ENCODE measurements around the gene LSM4.

Gene LSM4

DNA sequence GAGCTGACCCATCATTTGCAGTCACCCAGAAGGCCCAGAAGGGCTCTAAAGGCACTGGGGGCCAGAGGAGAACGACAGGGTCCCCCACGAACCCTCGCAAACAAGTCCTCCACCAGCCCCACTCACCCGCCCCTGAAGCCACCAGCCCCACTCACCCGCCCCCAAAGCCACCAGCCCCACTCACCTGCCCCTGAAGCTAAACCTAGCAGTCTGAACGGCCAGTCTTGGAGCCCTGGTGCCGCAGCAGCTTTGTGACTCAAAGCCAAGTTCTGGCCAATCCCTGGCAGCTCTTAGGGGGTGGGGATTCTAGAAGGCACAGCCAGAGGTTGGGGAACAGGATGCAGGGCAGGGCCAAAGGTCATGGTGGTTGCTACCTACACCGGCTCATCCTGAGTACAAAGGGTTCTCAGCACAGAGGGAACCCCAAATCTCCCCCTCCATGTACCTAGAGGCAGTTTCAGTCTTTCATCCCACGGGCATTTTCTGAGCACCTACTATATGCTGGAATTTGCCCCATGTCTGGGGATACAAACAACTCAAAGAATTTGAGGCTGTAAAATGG, 48.6 kb downstream of the LSM4 start, which contains the start of gene IQCN:
TSS of gene IQCN (minus strand) at position 234 of the 562 bp plus-strand sequence. CDS start 4,974 bp downstream, outside the sequence.
- peaks cover 12% of the 10 kb centered on the region for H3K36me3 ChIP-seq (replicated peaks)
- TF ChIP-seq, protein P1, sequence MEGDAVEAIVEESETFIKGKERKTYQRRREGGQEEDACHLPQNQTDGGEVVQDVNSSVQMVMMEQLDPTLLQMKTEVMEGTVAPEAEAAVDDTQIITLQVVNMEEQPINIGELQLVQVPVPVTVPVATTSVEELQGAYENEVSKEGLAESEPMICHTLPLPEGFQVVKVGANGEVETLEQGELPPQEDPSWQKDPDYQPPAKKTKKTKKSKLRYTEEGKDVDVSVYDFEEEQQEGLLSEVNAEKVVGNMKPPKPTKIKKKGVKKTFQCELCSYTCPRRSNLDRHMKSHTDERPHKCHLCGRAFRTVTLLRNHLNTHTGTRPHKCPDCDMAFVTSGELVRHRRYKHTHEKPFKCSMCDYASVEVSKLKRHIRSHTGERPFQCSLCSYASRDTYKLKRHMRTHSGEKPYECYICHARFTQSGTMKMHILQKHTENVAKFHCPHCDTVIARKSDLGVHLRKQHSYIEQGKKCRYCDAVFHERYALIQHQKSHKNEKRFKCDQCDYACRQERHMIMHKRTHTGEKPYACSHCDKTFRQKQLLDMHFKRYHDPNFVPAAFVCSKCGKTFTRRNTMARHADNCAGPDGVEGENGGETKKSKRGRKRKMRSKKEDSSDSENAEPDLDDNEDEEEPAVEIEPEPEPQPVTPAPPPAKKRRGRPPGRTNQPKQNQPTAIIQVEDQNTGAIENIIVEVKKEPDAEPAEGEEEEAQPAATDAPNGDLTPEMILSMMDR (IDR thresholded peaks at IDR 0.05; ENCODE audit: low read depth, low read length, missing control alignments) = no peak
- in situ Hi-C loops (cut with HindIII; ENCODE audit: low pct_ligation_motif_present, low sequenced_read_pairs) = no loop called here
- no peak within 1 kb of the TSS for H3K4me3 ChIP-seq (ENCODE audit: low read depth, low read length)
- peak; percentile 29 for DNase-seq
- peak within 1 kb of the TSS; percentile 50 for H3K27ac ChIP-seq
- H3K27me3 ChIP-seq (replicated peaks) = no peaks in the 10 kb centered on the region

DNA sequence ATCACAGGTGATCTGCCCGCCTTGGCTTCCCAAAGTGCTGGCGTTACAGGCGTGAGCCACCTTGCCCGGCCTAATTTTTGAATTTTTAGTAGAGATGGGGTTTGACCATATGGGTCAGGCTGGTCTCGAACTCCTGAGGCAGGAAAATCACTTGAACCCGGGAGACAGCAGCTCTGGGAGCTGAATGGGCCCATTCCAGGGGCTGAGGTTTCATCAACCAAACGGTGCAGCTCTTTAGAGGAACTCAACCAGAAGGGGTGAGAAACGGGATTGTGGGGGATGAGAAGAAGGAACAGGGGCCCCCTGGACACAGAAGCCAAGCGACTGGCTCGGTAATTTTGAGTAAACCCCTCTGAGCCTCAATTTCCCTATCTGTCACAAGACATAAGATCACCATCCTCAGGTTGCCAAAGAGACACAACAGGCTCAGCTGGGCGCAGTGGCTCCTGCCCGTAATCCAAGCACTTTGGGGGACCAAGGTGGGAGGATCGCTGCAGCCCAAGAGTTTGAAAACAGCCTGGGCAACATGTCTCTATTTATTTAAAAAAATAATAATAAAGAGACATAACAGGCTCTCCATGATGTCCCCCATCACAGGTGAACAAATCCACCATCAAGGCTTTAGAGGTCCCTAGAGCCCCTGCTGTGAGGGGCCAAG, 49.2 kb downstream of the LSM4 start:
- Histone ChIP-seq H3K36me3 (replicated peaks) (peaks cover 8% of the 10 kb centered on the region), H3K27ac (no peak overlapping the region), H3K27me3 (replicated peaks) (no peaks in the 10 kb centered on the region), H3K4me3 (ENCODE audit: low read depth, low read length) (no peak overlapping the region)
- no peak for DNase-seq
- TF ChIP-seq, protein P1 (IDR thresholded peaks at IDR 0.05; ENCODE audit: low read depth, low read length, missing control alignments) = no peak
- in situ Hi-C loops (cut with HindIII; ENCODE audit: low pct_ligation_motif_present, low sequenced_read_pairs) = no loop called here

DNA sequence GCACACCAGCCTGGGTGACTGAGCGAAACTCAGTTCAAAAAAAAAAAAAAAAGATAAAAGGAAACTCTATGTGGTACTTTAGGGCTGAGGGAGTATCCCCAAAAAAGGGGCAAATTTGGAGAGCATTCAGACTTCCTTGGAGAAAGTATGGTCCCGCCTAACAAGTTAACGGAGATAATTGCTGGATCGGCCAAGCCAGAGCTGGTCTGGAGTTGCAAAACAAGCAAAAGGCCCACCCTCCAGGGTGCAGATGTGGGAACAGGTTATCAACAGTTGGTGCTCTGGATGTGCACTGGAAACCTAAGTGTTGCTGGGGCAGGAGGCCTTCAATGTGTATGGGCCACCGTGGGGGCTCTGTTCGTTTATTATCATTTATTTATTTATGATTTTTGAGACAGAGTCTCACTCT, 51.4 kb downstream of the LSM4 start:
- DNase-seq = no peak
- in situ Hi-C loops (cut with HindIII; ENCODE audit: low pct_ligation_motif_present, low sequenced_read_pairs) = no loop called here
- Histone ChIP-seq H3K27ac (no peak overlapping the region), H3K4me3 (ENCODE audit: low read depth, low read length) (no peak overlapping the region), H3K27me3 (replicated peaks) (no peaks in the 10 kb centered on the region), H3K36me3 (replicated peaks) (peaks cover 2% of the 10 kb centered on the region)
- TF ChIP-seq, protein P1 (IDR thresholded peaks at IDR 0.05; ENCODE audit: low read depth, low read length, missing control alignments) = no peak

DNA sequence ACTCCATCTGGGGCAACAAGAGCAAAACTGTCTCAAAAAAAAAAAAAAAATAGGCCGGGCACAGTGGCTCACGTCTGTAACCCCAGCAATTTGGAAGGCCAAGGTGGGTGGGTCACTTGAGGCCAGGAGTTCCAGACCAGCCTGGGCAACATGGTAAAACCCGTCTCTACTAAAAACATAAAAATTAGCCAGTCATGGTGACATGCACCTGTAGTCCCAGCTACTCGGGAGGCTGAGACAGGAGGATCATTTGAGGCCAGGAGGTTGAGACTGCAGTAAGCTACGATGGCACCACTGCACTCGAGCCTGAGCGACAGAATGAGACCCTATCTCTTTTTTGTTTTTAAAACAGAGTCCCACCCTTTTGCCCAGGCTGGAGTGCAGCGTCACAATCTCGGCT, 52.5 kb downstream of the LSM4 start:
- DNase-seq = no peak
- in situ Hi-C loops (cut with HindIII; ENCODE audit: low pct_ligation_motif_present, low sequenced_read_pairs) = no loop called here
- TF ChIP-seq, protein P1 (IDR thresholded peaks at IDR 0.05; ENCODE audit: low read depth, low read length, missing control alignments) = no peak
- Histone ChIP-seq H3K4me3 (ENCODE audit: low read depth, low read length) (no peak overlapping the region), H3K36me3 (replicated peaks) (peaks cover 2% of the 10 kb centered on the region), H3K27me3 (replicated peaks) (no peaks in the 10 kb centered on the region), H3K27ac (no peak overlapping the region)

GRCh38 chr19:18269070-18269723, 53.7 kb downstream of the LSM4 start:
- no peak for DNase-seq
- H3K27me3 ChIP-seq (replicated peaks) = no peaks in the 10 kb centered on the region
- H3K4me3 ChIP-seq (ENCODE audit: low read depth, low read length) = no peak overlapping the region
- peaks cover 2% of the 10 kb centered on the region for H3K36me3 ChIP-seq (replicated peaks)
- TF ChIP-seq, protein P1 (IDR thresholded peaks at IDR 0.05; ENCODE audit: low read depth, low read length, missing control alignments) = no peak
- no peak overlapping the region for H3K27ac ChIP-seq
- in situ Hi-C loops (cut with HindIII; ENCODE audit: low pct_ligation_motif_present, low sequenced_read_pairs) = no loop called here

All from brain microvascular endothelial cell (primary cell).